Thyroid gland (tissue), 4 donors: ENCODE data around the gene VANGL2. TPM values are rescaled to one million over a fixed set of nuclear protein-coding genes. Genes with fewer than 3 reads are reported as not detected.

ENCODE experiments used
- DNase-seq, 2 donors: peaks; one replicate each; pipeline ENCODE4 v3.0.0-alpha.2; 2019
- H3K27ac ChIP-seq, 3 donors: fragments of 200-600 bp; sonication (generic); 1 replicate in 2 of 3; 2 replicates in 1 of 3; pipeline ENCODE4 v1.5.1; 2016 to 2019; ENCODE audit warnings: mild to moderate bottlenecking in 1 of 3, moderate library complexity in 1 of 3
- H3K27me3 ChIP-seq: fragments of 200-600 bp; sonication (generic); one replicate; pipeline ENCODE4 v1.5.1; 2019
- H3K36me3 ChIP-seq, 2 donors: fragments of 200-600 bp; sonication (generic); one replicate each; pipeline ENCODE4 v1.5.1; 2016 to 2019
- H3K4me1 ChIP-seq, 2 donors: fragments of 200-600 bp; sonication (generic); one replicate each; pipeline ENCODE4 v1.5.1; 2017 to 2019
- H3K4me3 ChIP-seq, 3 donors: fragments of 200-600 bp; sonication (generic); replicated peaks in 1 of 3; 1 replicate in 2 of 3; 2 replicates in 1 of 3; pipeline ENCODE4 v1.5.1; 2016; ENCODE audit warnings: mild to moderate bottlenecking in 1 of 3
- H3K9me3 ChIP-seq: fragments of 200-600 bp; sonication (generic); one replicate; pipeline ENCODE4 v1.5.1; 2017
- CTCF ChIP-seq, 6 experiments: fragments of 200-600 bp in 3 of 6; fragments of 450-650 bp in 3 of 6; sonication (generic) in 3 of 6; IDR thresholded peaks; one replicate each; pipeline ENCODE4 v1.5.1; 2016 to 2019; ENCODE audit warnings: antibody characterized with exemption in 6 of 6, mild to moderate bottlenecking in 2 of 6, inconsistent platforms in 1 of 6, moderate library complexity in 1 of 6
- POLR2A ChIP-seq, 2 donors: fragments of 450-650 bp; IDR thresholded peaks; one replicate each; pipeline ENCODE4 v1.6.1; 2017; ENCODE audit warnings: antibody characterized with exemption in 2 of 2, mild to moderate bottlenecking in 2 of 2, moderate library complexity in 1 of 2
- WGBS, 2 donors: methylation state at CpG; one replicate each; pipeline ENCODE4 v1.1.5; 2017; 5-methylcytosine and 5-hydroxymethylcytosine counted together
- intact Hi-C: fragments of 100-400 bp; cut with DNase I; formaldehyde crosslinking; loops from one replicate; pipeline ENCODE4 v1.15.1; 2023
- total RNA-seq, 4 donors: library from RNA; depleted of rRNA; stranded (reverse); fragments of >200 nt; gene quantifications; one replicate each; pipeline ENCODE4 v1.2.3, GENCODE V29; 2016

The VANGL2 gene
- total RNA-seq, 4 donors from 2014 or later, result 5.8 to 28.5 (median 7.8) TPM

GRCh38 chr1:160394673-160395072 is 5.7 kb upstream of the VANGL2 start:
- Histone ChIP-seq H3K27me3 (no peaks in the 10 kb centered on the region), H3K36me3 (no peaks in the 10 kb centered on the region), H3K4me3 (no peak overlapping the region), H3K27ac (no peak overlapping the region), H3K4me1 (peaks cover 0 to under 1% of the 10 kb centered on the region in 2 donors), H3K9me3 (no peaks in the 10 kb centered on the region)
- TF ChIP-seq POLR2A (IDR thresholded peaks at IDR 0.05) (no peak), CTCF (IDR thresholded peaks at IDR 0.05) (no peak)
- intact Hi-C loops, result no loop called here
- 91 to 93% methylated on average over 8 of the region's 8 CpGs for WGBS, 2 donors
- no peak for DNase-seq

GRCh38 chr1:160397651-160398050 is 2.7 kb upstream of the VANGL2 start:
- WGBS, 2 donors, result 38 to 44% methylated on average over 1 of the region's 1 CpG
- intact Hi-C loops, result no loop called here
- H3K27me3 ChIP-seq, result no peaks in the 10 kb centered on the region

GRCh38 chr1:160398823-160399222 is 1.5 kb upstream of the VANGL2 start:
- 83 to 84% methylated on average over 4 of the region's 4 CpGs for WGBS, 2 donors
- H3K9me3 ChIP-seq, result no peaks in the 10 kb centered on the region
- peaks cover 9 to 23% of the 10 kb centered on the region in 2 donors for H3K4me1 ChIP-seq
- no peak overlapping the region for H3K27ac ChIP-seq
- intact Hi-C loops, result no loop called here
- no peaks in the 10 kb centered on the region for H3K36me3 ChIP-seq
- H3K4me3 ChIP-seq, result no peak overlapping the region
- H3K27me3 ChIP-seq, result no peaks in the 10 kb centered on the region
- TF ChIP-seq CTCF (IDR thresholded peaks at IDR 0.05) (no peak), POLR2A (IDR thresholded peaks at IDR 0.05) (no peak)
- DNase-seq, result no peak

More at GRCh38 chr1:160397651-160398050, 2.7 kb upstream of the VANGL2 start:
- no peak for DNase-seq
- no peaks in the 10 kb centered on the region for H3K9me3 ChIP-seq
- H3K4me3 ChIP-seq, result no peak overlapping the region
- H3K4me1 ChIP-seq, result peaks cover 9 to 16% of the 10 kb centered on the region in 2 donors
- no peaks in the 10 kb centered on the region for H3K36me3 ChIP-seq
- H3K27ac ChIP-seq, result no peak overlapping the region
- TF ChIP-seq CTCF (IDR thresholded peaks at IDR 0.05) (no peak), POLR2A (IDR thresholded peaks at IDR 0.05) (no peak)

GRCh38 chr1:160399544-160400222 is 681 bp upstream of the VANGL2 start:
- H3K27ac ChIP-seq, result peak overlapping the region in 2 of 3 donors; percentile 58 to 82
- TF ChIP-seq CTCF (IDR thresholded peaks at IDR 0.05) (no peak), POLR2A (IDR thresholded peaks at IDR 0.05) (no peak)
- H3K27me3 ChIP-seq, result no peaks in the 10 kb centered on the region
- intact Hi-C loops, result no loop called here
- no peaks in the 10 kb centered on the region for H3K36me3 ChIP-seq
- peaks cover 9 to 30% of the 10 kb centered on the region in 2 donors for H3K4me1 ChIP-seq
- no peak for DNase-seq
- peak overlapping the region in 2 of 3 donors; percentile 28 to 82 for H3K4me3 ChIP-seq
- no peaks in the 10 kb centered on the region for H3K9me3 ChIP-seq
- 48 to 51% methylated on average over 17 of the region's 17 CpGs for WGBS, 2 donors

GRCh38 chr1:160400646-160401486 is 502 bp downstream of the VANGL2 start:
- DNase-seq, result peak; percentile 45 to 48
- intact Hi-C loops, result no loop called here
- TF ChIP-seq CTCF (IDR thresholded peaks at IDR 0.05), result no peak
- TF ChIP-seq POLR2A (IDR thresholded peaks at IDR 0.05), result no peak

More at GRCh38 chr1:160400646-160401486, 502 bp downstream of the VANGL2 start:
- no peaks in the 10 kb centered on the region for H3K27me3 ChIP-seq
- WGBS, 2 donors, result 3 to 4% methylated on average over 51 to 52 of the region's 55 CpGs
- no peaks in the 10 kb centered on the region for H3K9me3 ChIP-seq
- H3K27ac ChIP-seq, result peak overlapping the region; percentile 48 to 82 (median 58)
- H3K36me3 ChIP-seq, result no peaks in the 10 kb centered on the region
- H3K4me3 ChIP-seq, result peak overlapping the region; percentile 82 to 96 (median 83)
- H3K4me1 ChIP-seq, result peaks cover 9 to 30% of the 10 kb centered on the region in 2 donors
